ENCODE data around the gene MOB3A. TPM values are rescaled to one million over a fixed set of nuclear protein-coding genes. Genes with fewer than 3 reads are reported as not detected.

The MOB3A gene
- total and polyA plus RNA-seq, 2 of the 8 experiments (the other 6 are each of a cell fraction or from before 2014, with no cell fraction given): 9.2 to 9.6 TPM

DNA sequence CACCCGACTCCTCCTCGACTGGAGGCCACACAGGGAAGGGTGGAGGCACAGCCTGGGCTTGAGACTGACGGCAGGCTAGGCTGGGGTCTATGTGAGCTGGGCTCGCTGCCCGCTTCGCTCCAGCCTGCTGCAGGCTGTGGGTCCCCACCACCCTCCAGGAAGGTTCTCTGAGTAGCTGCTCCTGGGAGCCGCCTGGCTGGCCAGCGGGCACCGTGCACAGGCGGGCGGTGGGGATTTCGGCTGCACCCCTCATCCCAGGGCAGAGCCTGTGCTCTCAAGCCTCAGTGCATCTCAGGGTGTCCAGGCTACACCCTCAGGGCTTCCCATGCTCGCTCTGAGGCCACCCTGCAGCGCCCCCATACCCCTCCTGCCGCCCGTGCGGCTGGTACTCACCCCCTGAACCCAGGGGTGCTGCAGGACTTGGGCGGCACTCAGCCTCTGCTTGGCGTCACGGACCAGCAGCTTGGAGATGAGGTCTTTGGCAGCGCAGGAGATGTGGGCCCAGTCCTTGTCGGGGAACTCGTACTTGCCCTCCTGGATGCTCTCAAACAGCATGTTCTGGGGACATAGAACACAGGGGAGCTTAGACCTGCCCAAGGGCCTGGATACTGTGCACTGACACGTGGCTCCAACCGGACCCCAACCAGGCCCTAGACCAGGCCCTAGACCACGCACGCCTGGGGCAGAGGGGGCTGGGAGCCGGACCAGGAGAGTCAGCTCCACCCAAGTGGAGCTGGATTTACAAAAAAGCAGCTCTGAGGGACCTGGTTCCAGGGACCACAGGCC, 55.3 kb downstream of the MOB3A start:
- no peak overlapping the region for H3K56ac ChIP-seq (replicated peaks; ENCODE audit: insufficient read length, low read depth, low read length)
- peak overlapping the region; percentile 88; the same call in 1 of the 2 replicates for H2BK15ac ChIP-seq (ENCODE audit: low read length)
- WGBS, 2 experiments (ENCODE audit: extremely low coverage in 1 of 2, insufficient coverage in 1 of 2, insufficient read length in 1 of 2, insufficient replicate concordance in 2 of 2, low coverage in 1 of 2, low lambda C conversion rate in 2 of 2, missing lambda C conversion rate in 1 of 2): 95% methylated on average over 22 of the region's 28 CpGs; no CpG with 5 or more reads in 1 of the 2 experiments
- CTCF ChIA-PET (ENCODE audit: partially characterized antibody): interaction anchor here (0.9 to 1.3 kb wide), 3 partner anchors 9 to 21 kb away, joined by 3 to 7 read pairs (median 5); no protein-coding TSS in a partner anchor
- TF ChIP-seq CREB1 (IDR thresholded peaks at IDR 0.05) (no peak), YY1 (IDR thresholded peaks at IDR 0.05; ENCODE audit: low read depth, low read length) (no peak), CBX5 (IDR thresholded peaks at IDR 0.05; ENCODE audit: low read depth, low read length) (no peak), CEBPB (IDR thresholded peaks at IDR 0.05; ENCODE audit: low read depth, low read length) (no peak), NRF1 (IDR thresholded peaks at IDR 0.05; ENCODE audit: low read depth, low read length) (no peak), CHD1 (IDR thresholded peaks at IDR 0.05; ENCODE audit: low read depth, low read length) (no peak), PHF8 (conservative IDR thresholded peaks at IDR 0.05; ENCODE audit: low read depth, low read length) (no peak), CBX8 (IDR thresholded peaks at IDR 0.05; ENCODE audit: borderline replicate concordance, low read depth, low read length) (no peak), TEAD4 (IDR thresholded peaks at IDR 0.05; ENCODE audit: low read depth, low read length) (no peak), GTF2F1 (IDR thresholded peaks at IDR 0.05; ENCODE audit: borderline replicate concordance, low read depth, low read length) (no peak), SIX5 (IDR thresholded peaks at IDR 0.05; ENCODE audit: low read depth, low read length) (no peak)
- TF ChIP-seq, protein P1, sequence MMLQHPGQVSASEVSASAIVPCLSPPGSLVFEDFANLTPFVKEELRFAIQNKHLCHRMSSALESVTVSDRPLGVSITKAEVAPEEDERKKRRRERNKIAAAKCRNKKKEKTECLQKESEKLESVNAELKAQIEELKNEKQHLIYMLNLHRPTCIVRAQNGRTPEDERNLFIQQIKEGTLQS (IDR thresholded peaks at IDR 0.05; ENCODE audit: insufficient read depth, low read depth, low read length): no peak
- FAIRE-seq: no peak
- POLR2A ChIA-PET (ENCODE audit: partially characterized antibody): interaction anchor here (22.2 to 27.5 kb wide), 2 partner anchors 9 to 10 kb away, joined by 524 read pairs; partner anchors contain the start of gene MKNK2
- H2AFZ ChIP-seq (ENCODE audit: low read length): no peak overlapping the region
- no peaks in the 10 kb centered on the region for H3K23me2 ChIP-seq (ENCODE audit: low read depth, low read length)
- H3K79me2 ChIP-seq (ENCODE audit: control insufficient read depth in 1 of 2, insufficient read depth in 2 of 2, low read length in 2 of 2): peaks cover 0 to 5% of the 10 kb centered on the region in 2 experiments; a peak in 1 of 4 replicates
- no peaks in the 10 kb centered on the region for H3K27me3 ChIP-seq (replicated peaks in 1 of 4; ENCODE audit: control insufficient read depth in 3 of 4, extremely low read depth in 1 of 4, insufficient read depth in 3 of 4, low read length in 3 of 4)
- no peak overlapping the region for H2BK120ac ChIP-seq (replicated peaks; ENCODE audit: low read depth, low read length)
- no peak overlapping the region for H4K5ac ChIP-seq (ENCODE audit: insufficient read length, low read depth, low read length)
- peaks cover 7% of the 10 kb centered on the region for H3K79me1 ChIP-seq (ENCODE audit: low read depth, low read length)
- peaks cover 4 to 6% of the 10 kb centered on the region in 2 experiments; a peak in 1 of 4 replicates for H3K9me3 ChIP-seq (ENCODE audit: insufficient read depth in 2 of 2, low read depth in 1 of 2, low read length in 1 of 2)
- no peak overlapping the region for H3K23ac ChIP-seq (ENCODE audit: insufficient read length)
- no peak for DNase-seq (ENCODE audit: low read depth in 1 of 2, low spot score in 2 of 2)
- H3K9ac ChIP-seq (replicated peaks in 1 of 4; ENCODE audit: extremely low read depth in 1 of 4, low read depth in 3 of 4, low read length in 3 of 4): peak overlapping the region in 2 of 4 experiments; percentile 58 to 74; a peak in 2 of 7 replicates
- H3K14ac ChIP-seq (ENCODE audit: insufficient read length): no peak overlapping the region
- peak overlapping the region; percentile 88; the same call in 1 of the 2 replicates for H2BK5ac ChIP-seq (ENCODE audit: low read depth, low read length)
- H3K4me3 ChIP-seq (ENCODE audit: extremely low read depth in 1 of 4, insufficient read depth in 2 of 4, low read depth in 3 of 4, low read length in 4 of 4): 0 out of 8 replicates have a peak overlapping the region, but pooled peaks of 1 of the 4 experiments have one; percentile 50
- H3K18ac ChIP-seq (ENCODE audit: extremely low read depth, low read length): no peak overlapping the region
- peak overlapping the region; percentile 96; the same call in 1 of the 2 replicates for H4K8ac ChIP-seq (ENCODE audit: extremely low read depth, insufficient read depth, low read length)
- H4K20me1 ChIP-seq (replicated peaks in 1 of 2; ENCODE audit: control insufficient read depth in 1 of 2, insufficient read depth in 2 of 2, low read length in 2 of 2): peaks cover 3 to 28% of the 10 kb centered on the region in 2 experiments
- H2BK12ac ChIP-seq (ENCODE audit: low read depth, low read length): 0 out of 2 replicates have a peak overlapping the region, but pooled peaks have one; percentile 9
- H3K36me3 ChIP-seq (ENCODE audit: control insufficient read depth in 2 of 4, insufficient read depth in 4 of 4, low read length in 3 of 4): peaks cover 7 to 39% (median 29%) of the 10 kb centered on the region in 4 experiments
- H3K4me1 ChIP-seq (replicated peaks in 1 of 4; ENCODE audit: control insufficient read depth in 3 of 4, insufficient read depth in 4 of 4, low read length in 3 of 4): peaks cover 0 to 19% (median 14%) of the 10 kb centered on the region in 4 experiments; a peak in 5 of 7 replicates
- no peak overlapping the region for H3K4ac ChIP-seq (replicated peaks; ENCODE audit: insufficient read length, low read depth, low read length)
- H3K4me2 ChIP-seq (ENCODE audit: insufficient read depth in 1 of 2, low read depth in 2 of 2, low read length in 2 of 2): no peak overlapping the region
- H3K27ac ChIP-seq (ENCODE audit: low read depth, low read length): peak overlapping the region; percentile 93
- peak overlapping the region; percentile 91; the same call in 1 of the 2 replicates for H2AK5ac ChIP-seq (ENCODE audit: low read depth, low read length)
- H4K91ac ChIP-seq (replicated peaks; ENCODE audit: insufficient read length, low read length): peak overlapping the region; percentile 80
- H2BK20ac ChIP-seq (ENCODE audit: low read length): no peak overlapping the region

All from H1 (cell line).